ENCODE data around the gene MYNN.

MYNN gene

GRCh38 chr3:169787791-169788190, 14.6 kb downstream of the MYNN start:
- Histone ChIP-seq H4K20me1 (ENCODE audit: insufficient read depth, low read length) (no peaks in the 10 kb centered on the region), H3K9me3 (ENCODE audit: insufficient read depth, low read length) (no peaks in the 10 kb centered on the region), H3K79me2 (ENCODE audit: low read length) (no peaks in the 10 kb centered on the region), H3K36me3 (replicated peaks; ENCODE audit: low read depth, low read length) (peaks cover 39% of the 10 kb centered on the region), H3K4me2 (ENCODE audit: low read length) (no peak overlapping the region), H2AFZ (ENCODE audit: low read depth, low read length) (no peak overlapping the region), H3K4me3 (ENCODE audit: low read length) (no peak overlapping the region), H3K27ac (ENCODE audit: low read length) (no peak overlapping the region), H3K4me1 (ENCODE audit: low read length) (no peaks in the 10 kb centered on the region), H3K27me3 (ENCODE audit: low read depth, low read length) (no peaks in the 10 kb centered on the region), H3K9ac (ENCODE audit: low read length) (no peak overlapping the region)
- no peak for TF ChIP-seq CTCF (IDR thresholded peaks at IDR 0.05; ENCODE audit: low read depth, low read length)
- TF ChIP-seq EZH2phosphoT487 (IDR thresholded peaks at IDR 0.05; ENCODE audit: low read depth): no peak

GRCh38 chr3:169790219-169790618, 17.0 kb downstream of the MYNN start:
- TF ChIP-seq CTCF (IDR thresholded peaks at IDR 0.05; ENCODE audit: low read depth, low read length) (no peak), EZH2phosphoT487 (IDR thresholded peaks at IDR 0.05; ENCODE audit: low read depth) (no peak)
- H4K20me1 ChIP-seq (ENCODE audit: insufficient read depth, low read length): no peaks in the 10 kb centered on the region
- H3K36me3 ChIP-seq (replicated peaks; ENCODE audit: low read depth, low read length): peaks cover 32% of the 10 kb centered on the region
- H3K4me3 ChIP-seq (ENCODE audit: low read length): no peak overlapping the region
- no peaks in the 10 kb centered on the region for H3K4me1 ChIP-seq (ENCODE audit: low read length)
- H3K79me2 ChIP-seq (ENCODE audit: low read length): no peaks in the 10 kb centered on the region
- H3K27ac ChIP-seq (ENCODE audit: low read length): no peak overlapping the region
- H3K9me3 ChIP-seq (ENCODE audit: insufficient read depth, low read length): no peaks in the 10 kb centered on the region
- H3K27me3 ChIP-seq (ENCODE audit: low read depth, low read length): no peaks in the 10 kb centered on the region
- no peak overlapping the region for H3K9ac ChIP-seq (ENCODE audit: low read length)
- no peak overlapping the region for H2AFZ ChIP-seq (ENCODE audit: low read depth, low read length)
- H3K4me2 ChIP-seq (ENCODE audit: low read length): no peak overlapping the region

DNA sequence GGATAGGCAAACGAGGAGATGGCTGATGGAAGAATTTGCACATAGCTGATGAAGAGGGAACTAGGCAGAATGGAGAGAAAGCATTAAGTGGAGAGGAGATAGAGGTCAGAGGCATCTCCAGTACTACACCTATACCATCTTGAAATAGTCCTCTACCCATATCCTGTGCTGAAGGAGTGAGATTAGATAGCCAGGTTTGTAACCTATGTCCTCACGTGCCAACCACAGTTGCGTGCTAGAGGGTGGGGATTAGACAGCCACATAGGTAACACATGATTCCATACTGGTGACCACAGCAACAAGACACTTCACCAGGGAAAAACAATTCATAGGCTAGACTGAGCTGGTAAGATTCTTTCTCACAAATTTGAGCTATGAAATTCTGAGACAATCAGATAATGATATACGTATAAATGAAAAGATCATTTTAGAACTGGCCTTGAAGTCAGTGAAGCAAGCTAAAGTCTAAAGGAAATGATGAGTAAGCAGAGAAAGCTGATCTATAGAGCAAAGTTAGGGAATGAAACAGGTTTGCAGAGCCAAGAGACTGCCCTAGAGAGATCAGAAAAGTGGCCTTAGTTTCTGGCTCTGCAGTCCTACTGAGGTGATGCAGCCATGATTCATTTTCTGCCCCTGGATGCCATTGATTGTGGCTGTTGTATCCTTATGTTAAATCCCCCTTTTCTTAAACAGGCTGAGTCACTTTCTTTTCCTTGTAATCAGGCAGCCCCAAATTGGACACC, 17.7 kb downstream of the MYNN start:
- Histone ChIP-seq H3K4me2 (ENCODE audit: low read length) (no peak overlapping the region), H3K79me2 (ENCODE audit: low read length) (no peaks in the 10 kb centered on the region), H3K9ac (ENCODE audit: low read length) (no peak overlapping the region), H3K27ac (ENCODE audit: low read length) (no peak overlapping the region), H3K36me3 (replicated peaks; ENCODE audit: low read depth, low read length) (peaks cover 27% of the 10 kb centered on the region), H3K4me1 (ENCODE audit: low read length) (no peaks in the 10 kb centered on the region), H2AFZ (ENCODE audit: low read depth, low read length) (no peak overlapping the region), H3K4me3 (ENCODE audit: low read length) (no peak overlapping the region), H4K20me1 (ENCODE audit: insufficient read depth, low read length) (no peaks in the 10 kb centered on the region), H3K9me3 (ENCODE audit: insufficient read depth, low read length) (no peaks in the 10 kb centered on the region), H3K27me3 (ENCODE audit: low read depth, low read length) (no peaks in the 10 kb centered on the region)
- TF ChIP-seq CTCF (IDR thresholded peaks at IDR 0.05; ENCODE audit: low read depth, low read length) (no peak), EZH2phosphoT487 (IDR thresholded peaks at IDR 0.05; ENCODE audit: low read depth) (no peak)

GRCh38 chr3:169792359-169792758, 19.2 kb downstream of the MYNN start:
- H3K27ac ChIP-seq (ENCODE audit: low read length): no peak overlapping the region
- H3K4me3 ChIP-seq (ENCODE audit: low read length): no peak overlapping the region
- H3K36me3 ChIP-seq (replicated peaks; ENCODE audit: low read depth, low read length): peaks cover 19% of the 10 kb centered on the region
- H3K79me2 ChIP-seq (ENCODE audit: low read length): no peaks in the 10 kb centered on the region
- H3K4me1 ChIP-seq (ENCODE audit: low read length): no peaks in the 10 kb centered on the region; the same call in 1 of the 2 replicates
- no peak overlapping the region for H2AFZ ChIP-seq (ENCODE audit: low read depth, low read length)
- H3K27me3 ChIP-seq (ENCODE audit: low read depth, low read length): no peaks in the 10 kb centered on the region
- TF ChIP-seq EZH2phosphoT487 (IDR thresholded peaks at IDR 0.05; ENCODE audit: low read depth) (no peak), CTCF (IDR thresholded peaks at IDR 0.05; ENCODE audit: low read depth, low read length) (no peak)
- no peaks in the 10 kb centered on the region for H4K20me1 ChIP-seq (ENCODE audit: insufficient read depth, low read length)
- no peak overlapping the region for H3K4me2 ChIP-seq (ENCODE audit: low read length)
- H3K9me3 ChIP-seq (ENCODE audit: insufficient read depth, low read length): no peaks in the 10 kb centered on the region
- no peak overlapping the region for H3K9ac ChIP-seq (ENCODE audit: low read length)

Measured in OCI-LY3 (cell line).